Measurements from ENCODE around the gene LHX2. TPM values are rescaled to one million over a fixed set of nuclear protein-coding genes. Genes with fewer than 3 reads are reported as not detected.
"Not testable (repeated sequence)": the region's sequence is repeated elsewhere in the genome, so short reads cannot be mapped to it uniquely, and the experiment has no call there.

The LHX2 gene
- polyA plus RNA-seq, 1 experiment = 0.13 TPM

GRCh38 chr9:123982535-123982934, 29.0 kb upstream of the LHX2 start:
- ChIA-PET CTCF (no interaction called here), POLR2A (no interaction called here)
- no peak for DNase-seq (ENCODE audit: low read depth)
- Histone ChIP-seq H3K36me3 (ENCODE audit: control insufficient read depth, insufficient read depth, low read length) (no peaks in the 10 kb centered on the region), H3K27me3 (ENCODE audit: control insufficient read depth, insufficient read depth, low read length) (peaks cover 30% of the 10 kb centered on the region), H3K4me3 (ENCODE audit: low read depth, low read length) (no peak overlapping the region)
- TF ChIP-seq, protein P1, sequence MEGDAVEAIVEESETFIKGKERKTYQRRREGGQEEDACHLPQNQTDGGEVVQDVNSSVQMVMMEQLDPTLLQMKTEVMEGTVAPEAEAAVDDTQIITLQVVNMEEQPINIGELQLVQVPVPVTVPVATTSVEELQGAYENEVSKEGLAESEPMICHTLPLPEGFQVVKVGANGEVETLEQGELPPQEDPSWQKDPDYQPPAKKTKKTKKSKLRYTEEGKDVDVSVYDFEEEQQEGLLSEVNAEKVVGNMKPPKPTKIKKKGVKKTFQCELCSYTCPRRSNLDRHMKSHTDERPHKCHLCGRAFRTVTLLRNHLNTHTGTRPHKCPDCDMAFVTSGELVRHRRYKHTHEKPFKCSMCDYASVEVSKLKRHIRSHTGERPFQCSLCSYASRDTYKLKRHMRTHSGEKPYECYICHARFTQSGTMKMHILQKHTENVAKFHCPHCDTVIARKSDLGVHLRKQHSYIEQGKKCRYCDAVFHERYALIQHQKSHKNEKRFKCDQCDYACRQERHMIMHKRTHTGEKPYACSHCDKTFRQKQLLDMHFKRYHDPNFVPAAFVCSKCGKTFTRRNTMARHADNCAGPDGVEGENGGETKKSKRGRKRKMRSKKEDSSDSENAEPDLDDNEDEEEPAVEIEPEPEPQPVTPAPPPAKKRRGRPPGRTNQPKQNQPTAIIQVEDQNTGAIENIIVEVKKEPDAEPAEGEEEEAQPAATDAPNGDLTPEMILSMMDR (IDR thresholded peaks at IDR 0.05; ENCODE audit: insufficient read depth, low read depth, low read length) = no peak

DNA sequence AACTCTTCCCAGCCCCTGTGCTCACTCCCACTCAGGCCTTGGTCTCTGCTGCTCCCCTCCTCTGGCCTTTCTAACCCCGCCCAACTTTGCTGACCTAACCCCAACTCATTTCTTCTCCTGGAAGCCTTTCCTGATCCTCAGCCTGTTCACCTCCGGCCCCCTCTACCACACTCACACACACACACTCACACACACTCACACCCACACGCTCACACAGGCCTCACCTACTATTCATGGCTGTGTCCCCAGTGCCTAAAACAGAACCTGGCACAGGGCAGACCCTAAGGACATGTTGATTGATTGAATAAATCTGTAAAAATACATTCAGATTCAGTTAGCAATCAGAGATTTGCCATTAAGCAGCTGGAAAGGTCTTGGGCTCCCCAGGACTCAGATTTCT, 28.5 kb upstream of the LHX2 start:
- ChIA-PET CTCF (no interaction called here), POLR2A (no interaction called here)
- no peak overlapping the region for H3K4me3 ChIP-seq (ENCODE audit: low read depth, low read length)
- TF ChIP-seq, protein P1 (IDR thresholded peaks at IDR 0.05; ENCODE audit: insufficient read depth, low read depth, low read length) = no peak
- peaks cover 35% of the 10 kb centered on the region for H3K27me3 ChIP-seq (ENCODE audit: control insufficient read depth, insufficient read depth, low read length)
- H3K36me3 ChIP-seq (ENCODE audit: control insufficient read depth, insufficient read depth, low read length) = no peaks in the 10 kb centered on the region
- no peak for DNase-seq (ENCODE audit: low read depth)

DNA sequence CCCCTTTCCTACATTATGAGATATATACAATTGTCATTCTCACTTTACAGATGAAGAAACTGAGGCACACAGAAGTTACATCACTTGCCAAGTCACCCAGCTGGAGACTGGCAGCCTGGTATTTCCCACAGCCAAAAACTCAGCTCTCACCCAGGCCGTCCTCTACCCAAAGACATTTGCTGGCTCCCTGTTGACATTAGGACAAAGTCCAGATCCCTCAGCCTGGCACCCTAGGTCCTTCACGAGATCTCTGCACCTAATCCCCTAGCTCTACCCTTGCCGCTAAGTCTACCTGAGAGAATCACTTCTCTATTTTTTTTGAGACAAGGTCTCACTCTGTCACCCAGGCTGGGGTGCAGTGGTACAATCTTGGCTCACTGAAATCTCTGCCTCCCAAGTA, 26.8 kb upstream of the LHX2 start:
- H3K36me3 ChIP-seq (ENCODE audit: control insufficient read depth, insufficient read depth, low read length) = no peaks in the 10 kb centered on the region
- POLR2A ChIA-PET = no interaction called here
- H3K4me3 ChIP-seq (ENCODE audit: low read depth, low read length) = no peak overlapping the region
- H3K27me3 ChIP-seq (ENCODE audit: control insufficient read depth, insufficient read depth, low read length) = peaks cover 33% of the 10 kb centered on the region
- TF ChIP-seq, protein P1 (IDR thresholded peaks at IDR 0.05; ENCODE audit: insufficient read depth, low read depth, low read length) = no peak
- CTCF ChIA-PET = interaction anchor here (1.2 to 1.4 kb wide), 2 partner anchors 9 to 56 kb away, joined by 3 read pairs; no protein-coding TSS in a partner anchor
- no peak for DNase-seq (ENCODE audit: low read depth)

DNA sequence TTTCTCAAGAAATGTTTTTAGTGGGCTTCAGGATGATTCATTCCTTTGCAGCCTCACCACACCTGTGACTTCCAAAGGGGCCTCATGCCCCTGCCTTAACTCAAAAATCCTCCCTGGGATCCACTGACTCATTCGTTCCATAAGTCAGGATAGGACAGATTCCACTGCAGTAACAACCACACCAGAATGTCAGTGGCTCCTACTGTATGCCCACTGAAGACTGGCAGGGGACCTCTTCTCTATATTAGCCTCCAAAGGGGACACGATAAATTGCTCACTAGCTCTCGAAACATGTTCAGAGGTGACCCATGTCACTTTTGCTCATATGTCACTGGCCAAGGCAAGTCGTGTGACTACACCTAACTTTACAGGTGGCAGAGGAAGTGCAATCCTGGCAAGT, 25.7 kb upstream of the LHX2 start:
- no peak overlapping the region for H3K4me3 ChIP-seq (ENCODE audit: low read depth, low read length)
- ChIA-PET POLR2A (no interaction called here), CTCF (interaction anchor here (1.2 kb wide), 1 partner anchor 10 kb away, joined by 3 read pairs; no protein-coding TSS in a partner anchor)
- TF ChIP-seq, protein P1 (IDR thresholded peaks at IDR 0.05; ENCODE audit: insufficient read depth, low read depth, low read length) = no peak
- DNase-seq (ENCODE audit: low read depth) = no peak
- peaks cover 33% of the 10 kb centered on the region for H3K27me3 ChIP-seq (ENCODE audit: control insufficient read depth, insufficient read depth, low read length)
- no peaks in the 10 kb centered on the region for H3K36me3 ChIP-seq (ENCODE audit: control insufficient read depth, insufficient read depth, low read length)

DNA sequence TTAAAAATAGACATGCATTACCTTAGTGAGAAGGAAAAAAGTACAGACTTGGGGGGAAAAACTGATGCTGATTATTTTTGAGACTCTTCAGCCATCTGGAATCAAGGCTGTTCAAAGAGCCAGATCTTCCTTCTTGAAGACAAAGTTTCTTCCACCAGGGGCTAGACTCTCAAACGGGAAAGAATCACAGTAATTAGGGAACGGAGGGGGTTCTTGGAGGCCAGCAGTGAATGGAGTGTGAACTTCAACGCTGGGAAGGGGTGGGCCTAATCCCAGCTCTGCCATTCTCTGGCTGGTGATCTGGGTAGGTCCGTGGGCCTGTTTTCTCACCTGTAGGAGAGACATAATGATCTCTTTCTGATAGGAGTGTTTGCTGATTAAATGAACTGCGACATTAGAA, 21.1 kb upstream of the LHX2 start:
- TF ChIP-seq, protein P1 (IDR thresholded peaks at IDR 0.05; ENCODE audit: insufficient read depth, low read depth, low read length) = no peak
- Histone ChIP-seq H3K4me3 (ENCODE audit: low read depth, low read length) (no peak overlapping the region), H3K27me3 (ENCODE audit: control insufficient read depth, insufficient read depth, low read length) (peaks cover 22% of the 10 kb centered on the region), H3K36me3 (ENCODE audit: control insufficient read depth, insufficient read depth, low read length) (no peaks in the 10 kb centered on the region)
- ChIA-PET CTCF (no interaction called here), POLR2A (no interaction called here)
- DNase-seq (ENCODE audit: low read depth) = no peak

- CTCF ChIA-PET = not testable (repeated sequence)
- H3K27me3 ChIP-seq (ENCODE audit: control insufficient read depth, insufficient read depth, low read length) = peaks cover 36% of the 10 kb centered on the region
These were observed 18.9 kb upstream of the LHX2 start for GRCh38 chr9:123992679-123993078.

More at GRCh38 chr9:123992679-123993078, 18.9 kb upstream of the LHX2 start:
- H3K36me3 ChIP-seq (ENCODE audit: control insufficient read depth, insufficient read depth, low read length); H3K4me3 ChIP-seq (ENCODE audit: low read depth, low read length); POLR2A ChIA-PET; DNase-seq (ENCODE audit: low read depth): not testable (repeated sequence)
